Panc1 (cell line): Measurements from ENCODE around the gene UBXN2A. TPM values are rescaled to one million over a fixed set of nuclear protein-coding genes. Genes with fewer than 3 reads are reported as not detected.
A peak's percentile ranks its signal among the peaks of the same experiment; 100 is the strongest.

ENCODE experiments used
- ATAC-seq: fragments of 200-7000 bp; cut with Tn5 transposase; 2 replicates; pipeline ENCODE4 v1.9.1; 2020; ENCODE audit warnings: mild to moderate bottlenecking, moderate library complexity
- BruUV-seq: library from RNA; stranded (reverse); fragments of 400-500 nt; replicated peaks from 2 replicates; lab custom pipeline; 2021; lab: Mats Ljungman, UMichigan
- CTCF ChIA-PET: fragments of 300-600 bp; sonication (Branson Sonifier 250); formaldehyde crosslinking; loops from one replicate; lab custom pipeline; 2022; ENCODE audit warnings: antibody characterized with exemption; lab: Charles Lee
- POLR2A ChIA-PET: fragments of 300-600 bp; sonication (Branson Sonifier 250); formaldehyde crosslinking; loops from one replicate; lab custom pipeline; 2022; ENCODE audit warnings: antibody characterized with exemption; lab: Charles Lee
- DNase-seq: peaks from one replicate; pipeline ENCODE4 v3.0.0-alpha.2; 2010; ENCODE audit warnings: low read depth, low spot score
- H3K27ac ChIP-seq: 2 replicates; pipeline ENCODE4 v1.5.1; 2011; ENCODE audit warnings: mild to moderate bottlenecking, low read length, inconsistent platforms
- H3K27me3 ChIP-seq: fragments of 200-500 bp; sonication (Bioruptor generic); 2 replicates; pipeline ENCODE4 v1.6.0; 2014; ENCODE audit warnings: low read length, inconsistent platforms; ENCODE audit not compliant: control insufficient read depth, insufficient read depth
- H3K36me3 ChIP-seq: fragments of 200-500 bp; sonication (Bioruptor generic); 2 replicates; pipeline ENCODE4 v1.5.1; 2014; ENCODE audit warnings: inconsistent platforms, mild to moderate bottlenecking, low read length, moderate library complexity; ENCODE audit not compliant: control insufficient read depth, insufficient read depth
- H3K4me1 ChIP-seq: 2 replicates; pipeline ENCODE4 v1.5.1; 2011; ENCODE audit warnings: inconsistent platforms, mild to moderate bottlenecking, low read length, moderate library complexity; ENCODE audit not compliant: control insufficient read depth, insufficient read depth
- H3K4me3 ChIP-seq, 2 experiments: 2 replicates each; pipeline ENCODE4 v1.5.1; 2011 to 2012; ENCODE audit warnings: low read depth in 2 of 2, low read length in 2 of 2, mild to moderate bottlenecking in 2 of 2, inconsistent platforms in 1 of 2, moderate library complexity in 1 of 2
- H3K9me3 ChIP-seq: fragments of 200-500 bp; sonication (Bioruptor generic); 2 replicates; pipeline ENCODE4 v1.5.1; 2014; ENCODE audit warnings: low read depth, mild to moderate bottlenecking, inconsistent platforms, low read length, moderate library complexity; ENCODE audit not compliant: control insufficient read depth, insufficient read depth
- POLR2AphosphoS5 ChIP-seq: IDR thresholded peaks from 2 replicates; pipeline ENCODE4 v1.6.1; 2012; ENCODE audit warnings: mild to moderate bottlenecking, low read depth, low read length, moderate library complexity
- REST ChIP-seq, 2 experiments: IDR thresholded peaks; 2 replicates each; pipeline ENCODE4 v1.6.1; 2011 to 2012; ENCODE audit warnings: low read depth in 2 of 2, control low read depth in 1 of 2, low read length in 1 of 2, mild to moderate bottlenecking in 1 of 2, moderate library complexity in 1 of 2; ENCODE audit not compliant: insufficient read depth in 1 of 2
- SIN3A ChIP-seq: IDR thresholded peaks from 2 replicates; pipeline ENCODE4 v1.6.1; 2012; ENCODE audit warnings: low read depth, mild to moderate bottlenecking, low read length, moderate library complexity, borderline replicate concordance; ENCODE audit not compliant: insufficient read depth
- TCF7L2 ChIP-seq: IDR thresholded peaks from 2 replicates; pipeline ENCODE4 v1.6.1; 2011; ENCODE audit warnings: mild to moderate bottlenecking, low read depth, low read length, inconsistent platforms
- in situ Hi-C: cut with HindIII; loops from 2 replicates; pipeline ENCODE4 v1.10.0; 2016; ENCODE audit warnings: low sequenced_read_pairs, low pct_unique_long_range_greater_than_20kb
- intact Hi-C: fragments of 100-400 bp; cut with micrococcal nuclease; formaldehyde crosslinking; loops from one replicate; pipeline ENCODE4 v1.10.0; 2022; ENCODE audit not compliant: unreplicated experiment
- total RNA-seq: library from RNA; stranded (reverse); gene quantifications from one replicate; pipeline ENCODE4 v1.2.1, GENCODE V29; 2021; ENCODE audit not compliant: unreplicated experiment
- TF ChIP-seq, protein P1 (sequence below): fragments of 450-650 bp; IDR thresholded peaks from 2 replicates; pipeline ENCODE4 v1.5.1; 2017; ENCODE audit warnings: mild to moderate bottlenecking

The UBXN2A gene
- total RNA-seq, 1 experiment from 2014 or later: 23.3 TPM

- in situ Hi-C loops: no loop called here
- intact Hi-C loops: no loop called here
- CTCF ChIA-PET: interaction anchor here (0.6 kb wide), 1 partner anchor 65 kb away, joined by 3 read pairs; no protein-coding TSS in a partner anchor
- Histone ChIP-seq H3K4me3 (no peak overlapping the region), H3K36me3 (no peaks in the 10 kb centered on the region), H3K9me3 (no peaks in the 10 kb centered on the region), H3K27me3 (no peaks in the 10 kb centered on the region), H3K27ac (peak overlapping the region; percentile 52), H3K4me1 (peaks cover 22% of the 10 kb centered on the region)
- POLR2A ChIA-PET: interaction anchor here (0.6 to 0.7 kb wide), 2 partner anchors 38 to 39 kb away, joined by 6 to 7 read pairs; no protein-coding TSS in a partner anchor
- TF ChIP-seq SIN3A (no peak), POLR2AphosphoS5 (no peak), REST (IDR thresholded peaks at IDR 0.05; ENCODE audit: insufficient read depth in 1 of 2, low read depth in 2 of 2, low read length in 1 of 2) (no peak), TCF7L2 (no peak)
- TF ChIP-seq, protein P1, sequence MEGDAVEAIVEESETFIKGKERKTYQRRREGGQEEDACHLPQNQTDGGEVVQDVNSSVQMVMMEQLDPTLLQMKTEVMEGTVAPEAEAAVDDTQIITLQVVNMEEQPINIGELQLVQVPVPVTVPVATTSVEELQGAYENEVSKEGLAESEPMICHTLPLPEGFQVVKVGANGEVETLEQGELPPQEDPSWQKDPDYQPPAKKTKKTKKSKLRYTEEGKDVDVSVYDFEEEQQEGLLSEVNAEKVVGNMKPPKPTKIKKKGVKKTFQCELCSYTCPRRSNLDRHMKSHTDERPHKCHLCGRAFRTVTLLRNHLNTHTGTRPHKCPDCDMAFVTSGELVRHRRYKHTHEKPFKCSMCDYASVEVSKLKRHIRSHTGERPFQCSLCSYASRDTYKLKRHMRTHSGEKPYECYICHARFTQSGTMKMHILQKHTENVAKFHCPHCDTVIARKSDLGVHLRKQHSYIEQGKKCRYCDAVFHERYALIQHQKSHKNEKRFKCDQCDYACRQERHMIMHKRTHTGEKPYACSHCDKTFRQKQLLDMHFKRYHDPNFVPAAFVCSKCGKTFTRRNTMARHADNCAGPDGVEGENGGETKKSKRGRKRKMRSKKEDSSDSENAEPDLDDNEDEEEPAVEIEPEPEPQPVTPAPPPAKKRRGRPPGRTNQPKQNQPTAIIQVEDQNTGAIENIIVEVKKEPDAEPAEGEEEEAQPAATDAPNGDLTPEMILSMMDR: no peak
- BruUV-seq: no TSS peak
- peak; percentile 50 for DNase-seq
- peak; percentile 86 for ATAC-seq
Observed at GRCh38 chr2:23900541-23901322, 39.5 kb upstream of the UBXN2A start.

- DNase-seq: no peak
- H3K27ac ChIP-seq: no peak overlapping the region; the same call in 1 of the 2 replicates
Observed at GRCh38 chr2:23901966-23902846, 38.1 kb upstream of the UBXN2A start.

More at GRCh38 chr2:23901966-23902846, 38.1 kb upstream of the UBXN2A start:
- CTCF ChIA-PET: no interaction called here
- POLR2A ChIA-PET: interaction anchor here (0.5 to 0.6 kb wide), 2 partner anchors 52 to 157 kb away, joined by 3 to 9 read pairs; no protein-coding TSS in a partner anchor
- Histone ChIP-seq H3K36me3 (no peaks in the 10 kb centered on the region), H3K4me1 (peaks cover 22% of the 10 kb centered on the region), H3K9me3 (no peaks in the 10 kb centered on the region), H3K4me3 (no peak overlapping the region), H3K27me3 (no peaks in the 10 kb centered on the region)
- no peak for TF ChIP-seq TCF7L2
- no peak for TF ChIP-seq SIN3A
- TF ChIP-seq REST (IDR thresholded peaks at IDR 0.05; ENCODE audit: insufficient read depth in 1 of 2, low read depth in 2 of 2, low read length in 1 of 2): no peak
- intact Hi-C loops: no loop called here
- no TSS peak for BruUV-seq
- in situ Hi-C loops: no loop called here
- ATAC-seq: no peak
